Stimulated activated CD4-positive, alpha-beta T cell treated with anti-CD3 and anti-CD28 coated beads, Interleukin-15, amount 100 ng/mL, for 1 hour (primary cell): ENCODE data around the gene TAOK2.
"Not testable (repeated sequence)": the region's sequence is repeated elsewhere in the genome, so short reads cannot be mapped to it uniquely, and the experiment has no call there.

Experiments used
- DNase-seq, 2 donors: peaks; one replicate each; pipeline ENCODE4 v3.0.0-alpha.2; 2020; ENCODE audit warnings: low read depth in 1 of 2, low spot score in 1 of 2

The TAOK2 gene

GRCh38 chr16:30018731-30019158 lies 45.1 kb downstream of the TAOK2 start:
- DNase-seq = no peak

DNA sequence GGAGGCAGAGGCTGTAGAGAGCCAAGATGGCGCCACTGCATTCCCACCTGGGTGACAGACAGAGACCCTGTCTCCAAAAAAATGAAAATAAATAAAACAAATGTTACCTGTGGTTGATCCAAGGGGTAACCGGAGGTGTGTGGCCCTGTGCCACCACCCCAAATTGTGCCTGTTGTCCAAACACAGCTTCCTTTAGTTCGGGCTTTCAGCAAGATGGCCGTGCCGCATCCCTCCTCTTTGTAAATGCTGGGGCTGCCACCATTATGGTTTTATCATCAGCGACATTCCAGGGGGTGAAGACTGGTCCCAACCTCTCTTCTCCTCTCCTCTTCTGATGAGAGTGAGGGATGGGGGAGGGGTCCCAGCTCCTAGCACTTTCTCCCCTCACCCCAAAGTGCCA lies 49.2 kb downstream of the TAOK2 start, which contains the start of gene C16orf92:
Gene C16orf92, plus strand, starts transcription at position 312 of the 400 bp plus-strand sequence. CDS start 143 bp downstream, outside the sequence.
- no peak for DNase-seq

DNA sequence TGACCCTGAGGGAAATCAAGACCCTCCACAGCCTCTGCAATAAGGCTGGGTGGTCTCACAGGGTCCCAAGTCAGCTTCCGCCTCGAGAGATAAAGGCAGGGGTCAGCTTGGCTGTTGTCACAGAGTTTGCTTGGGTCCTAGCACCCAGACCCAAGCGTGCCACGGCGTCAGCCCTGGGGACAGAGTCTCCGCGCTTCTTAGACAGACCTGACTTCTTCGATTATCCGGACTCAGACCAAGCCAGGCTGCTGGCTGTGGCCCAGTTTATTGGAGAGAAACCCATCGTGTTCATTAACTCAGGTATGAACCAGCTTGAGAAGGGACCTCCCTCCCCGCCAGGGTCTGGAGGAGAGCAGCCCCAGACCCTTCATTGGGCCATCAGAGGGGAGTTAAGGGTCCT lies 49.9 kb downstream of the TAOK2 start:
- DNase-seq = no peak

DNA sequence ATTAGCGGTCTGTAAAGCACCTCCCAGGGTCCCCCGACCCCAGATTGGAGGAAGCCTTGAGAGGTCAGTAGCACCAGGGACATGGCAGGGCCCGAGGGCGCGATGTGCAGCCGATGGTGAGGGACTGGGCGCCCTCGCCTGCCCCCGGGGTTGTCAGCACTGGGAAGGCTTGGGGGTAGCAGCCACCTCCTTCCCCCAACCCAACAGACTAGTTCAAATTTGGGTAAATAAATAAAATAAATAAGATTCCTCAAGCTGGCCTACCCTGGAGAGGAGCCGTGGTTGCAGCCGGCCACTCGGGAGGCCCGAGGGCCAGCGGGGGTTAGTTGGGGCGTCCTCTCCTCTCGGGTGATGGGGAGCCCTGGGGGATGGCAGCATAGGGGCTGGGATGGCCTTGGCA lies 50.8 kb downstream of the TAOK2 start:
- no peak for DNase-seq

- no peak for DNase-seq
These were observed 51.5 kb downstream of the TAOK2 start for GRCh38 chr16:30025156-30025555.

DNA sequence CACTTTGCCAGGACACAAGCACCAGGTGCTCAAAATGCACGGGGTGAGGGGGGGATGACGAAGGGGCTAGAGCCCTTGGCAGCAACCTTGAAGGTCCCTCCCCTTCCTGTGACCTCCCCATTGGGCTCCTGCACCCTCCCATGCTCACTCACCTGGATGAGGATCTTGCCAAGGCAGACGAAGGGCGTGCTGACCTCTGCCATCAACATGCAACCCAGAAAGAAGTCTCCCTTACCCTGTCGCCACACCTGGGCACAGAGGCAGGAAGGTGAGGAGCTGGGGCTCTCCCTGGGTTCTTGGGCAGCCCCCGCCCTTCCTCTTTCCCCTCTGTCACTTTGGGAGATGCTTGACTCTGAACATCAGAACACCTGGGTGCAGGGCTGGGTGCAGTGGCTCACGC lies 51.9 kb downstream of the TAOK2 start:
- no peak for DNase-seq

GRCh38 chr16:30026449-30026848 lies 52.8 kb downstream of the TAOK2 start:
- no peak for DNase-seq

- DNase-seq = no peak
These were observed 54.1 kb downstream of the TAOK2 start for GRCh38 chr16:30027588-30028437.

GRCh38 chr16:30028438-30029076 lies 54.9 kb downstream of the TAOK2 start:
- no peak for DNase-seq

DNA sequence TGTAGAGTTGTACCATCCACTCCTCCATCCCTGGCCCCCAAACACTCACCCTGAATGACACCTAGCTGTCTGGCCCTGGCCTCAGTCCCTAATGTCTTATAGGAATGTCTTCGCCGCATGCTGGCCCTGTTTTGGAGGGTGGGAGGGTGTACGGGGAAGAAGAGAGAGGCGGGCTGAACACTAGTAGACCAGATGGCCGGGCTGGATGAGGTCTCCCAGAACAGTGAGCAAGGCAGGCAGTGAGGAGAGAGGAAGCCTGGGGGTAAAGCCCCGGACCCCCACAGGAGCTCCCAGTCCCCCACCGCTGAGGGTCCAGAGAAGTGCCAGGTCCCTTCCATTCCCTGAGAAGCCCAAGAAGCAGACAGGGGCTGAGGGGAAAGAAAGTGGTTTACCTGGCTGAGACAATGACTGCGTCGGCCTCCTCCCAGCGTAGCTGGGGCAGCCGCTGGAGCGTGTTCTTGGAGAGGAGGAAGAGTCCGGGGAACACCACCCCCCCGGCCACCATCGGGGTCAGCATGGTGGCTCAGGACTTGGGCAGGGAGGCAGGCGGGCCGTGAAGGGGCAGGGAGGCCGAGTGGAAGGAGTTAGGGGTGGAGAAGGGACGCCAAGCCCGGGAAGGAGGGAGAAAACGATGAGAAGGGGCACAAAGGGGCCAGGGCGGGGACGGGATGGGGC lies 56.5 kb downstream of the TAOK2 start:
- DNase-seq = no peak

GRCh38 chr16:30030841-30031413 lies 57.3 kb downstream of the TAOK2 start, which contains the start of gene TLCD3B:
TSS of gene TLCD3B (minus strand) at chr16:30031271. CDS start at chr16:30030527, 744 bp downstream.
- DNase-seq = no peak

- no peak for DNase-seq
These were observed 57.8 kb downstream of the TAOK2 start for GRCh38 chr16:30031477-30031918.

GRCh38 chr16:30032083-30032819 lies 58.6 kb downstream of the TAOK2 start:
- no peak for DNase-seq

- DNase-seq = no peak
These were observed 59.6 kb downstream of the TAOK2 start for GRCh38 chr16:30033270-30033669.

- DNase-seq = no peak
These were observed 66.6 kb downstream of the TAOK2 start for GRCh38 chr16:30040221-30040620.

- DNase-seq = not testable (repeated sequence)
These were observed 67.0 kb downstream of the TAOK2 start for GRCh38 chr16:30040690-30041089.

DNA sequence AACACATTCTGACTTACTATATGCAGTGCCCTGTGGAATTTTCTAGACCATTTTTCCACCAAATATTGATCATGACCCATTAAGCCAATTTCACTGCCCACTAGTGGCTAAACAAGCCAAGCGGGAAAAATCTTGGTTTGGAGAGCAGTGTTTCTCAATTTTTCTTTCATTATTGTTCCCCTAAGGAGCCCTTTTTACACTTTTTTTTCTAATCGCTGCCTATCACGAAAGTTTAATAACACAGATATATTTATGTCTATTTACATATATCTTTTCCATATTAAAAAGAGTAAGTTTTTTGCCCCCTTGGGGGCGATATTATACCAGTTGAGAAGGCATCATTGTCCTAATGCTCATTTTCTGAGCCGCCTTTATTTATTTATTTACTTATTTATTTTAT lies 68.2 kb downstream of the TAOK2 start:
- no peak for DNase-seq
